OCI-M2 (cell line): ENCODE results near the gene CPT2.

ENCODE experiments used
- DNase-seq: peaks from one replicate; lab custom pipeline; 2025; ENCODE audit not compliant: unreplicated experiment; lab: John Stamatoyannopoulos, UW

Gene CPT2

GRCh38 chr1:53260631-53261247, 64.1 kb downstream of the CPT2 start:
- DNase-seq, result no peak

GRCh38 chr1:53262000-53262399, 65.4 kb downstream of the CPT2 start:
- no peak for DNase-seq
